ENCODE measurements around the gene CYSLTR2.

CYSLTR2 gene

DNA sequence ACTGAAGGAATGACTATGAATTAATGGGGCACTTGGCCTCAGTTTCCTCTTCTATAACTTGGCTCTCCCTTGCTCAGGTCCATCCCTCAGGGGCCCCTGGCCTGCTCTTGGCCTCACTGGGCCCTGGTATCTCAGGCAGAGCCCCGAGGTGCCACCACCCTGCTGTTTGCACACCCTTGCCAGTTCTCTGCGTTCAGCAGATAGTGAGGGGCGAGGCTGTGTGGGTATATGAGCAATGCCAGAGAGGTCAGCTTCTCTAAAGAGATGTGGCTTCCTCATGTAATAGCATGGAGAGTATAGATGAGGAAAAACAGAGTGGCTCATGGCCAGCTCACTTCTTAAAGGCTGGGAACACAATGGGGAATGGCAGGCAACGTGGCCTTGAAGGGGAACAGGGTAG lies 76.1 kb downstream of the CYSLTR2 start (continued):
- TF ChIP-seq, protein P1, sequence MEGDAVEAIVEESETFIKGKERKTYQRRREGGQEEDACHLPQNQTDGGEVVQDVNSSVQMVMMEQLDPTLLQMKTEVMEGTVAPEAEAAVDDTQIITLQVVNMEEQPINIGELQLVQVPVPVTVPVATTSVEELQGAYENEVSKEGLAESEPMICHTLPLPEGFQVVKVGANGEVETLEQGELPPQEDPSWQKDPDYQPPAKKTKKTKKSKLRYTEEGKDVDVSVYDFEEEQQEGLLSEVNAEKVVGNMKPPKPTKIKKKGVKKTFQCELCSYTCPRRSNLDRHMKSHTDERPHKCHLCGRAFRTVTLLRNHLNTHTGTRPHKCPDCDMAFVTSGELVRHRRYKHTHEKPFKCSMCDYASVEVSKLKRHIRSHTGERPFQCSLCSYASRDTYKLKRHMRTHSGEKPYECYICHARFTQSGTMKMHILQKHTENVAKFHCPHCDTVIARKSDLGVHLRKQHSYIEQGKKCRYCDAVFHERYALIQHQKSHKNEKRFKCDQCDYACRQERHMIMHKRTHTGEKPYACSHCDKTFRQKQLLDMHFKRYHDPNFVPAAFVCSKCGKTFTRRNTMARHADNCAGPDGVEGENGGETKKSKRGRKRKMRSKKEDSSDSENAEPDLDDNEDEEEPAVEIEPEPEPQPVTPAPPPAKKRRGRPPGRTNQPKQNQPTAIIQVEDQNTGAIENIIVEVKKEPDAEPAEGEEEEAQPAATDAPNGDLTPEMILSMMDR (tag by site-specific recombination; IDR thresholded peaks at IDR 0.05): no peak
- TF ChIP-seq OSR2 (tag by site-specific recombination; IDR thresholded peaks at IDR 0.05): no peak
- TF ChIP-seq, protein P2, sequence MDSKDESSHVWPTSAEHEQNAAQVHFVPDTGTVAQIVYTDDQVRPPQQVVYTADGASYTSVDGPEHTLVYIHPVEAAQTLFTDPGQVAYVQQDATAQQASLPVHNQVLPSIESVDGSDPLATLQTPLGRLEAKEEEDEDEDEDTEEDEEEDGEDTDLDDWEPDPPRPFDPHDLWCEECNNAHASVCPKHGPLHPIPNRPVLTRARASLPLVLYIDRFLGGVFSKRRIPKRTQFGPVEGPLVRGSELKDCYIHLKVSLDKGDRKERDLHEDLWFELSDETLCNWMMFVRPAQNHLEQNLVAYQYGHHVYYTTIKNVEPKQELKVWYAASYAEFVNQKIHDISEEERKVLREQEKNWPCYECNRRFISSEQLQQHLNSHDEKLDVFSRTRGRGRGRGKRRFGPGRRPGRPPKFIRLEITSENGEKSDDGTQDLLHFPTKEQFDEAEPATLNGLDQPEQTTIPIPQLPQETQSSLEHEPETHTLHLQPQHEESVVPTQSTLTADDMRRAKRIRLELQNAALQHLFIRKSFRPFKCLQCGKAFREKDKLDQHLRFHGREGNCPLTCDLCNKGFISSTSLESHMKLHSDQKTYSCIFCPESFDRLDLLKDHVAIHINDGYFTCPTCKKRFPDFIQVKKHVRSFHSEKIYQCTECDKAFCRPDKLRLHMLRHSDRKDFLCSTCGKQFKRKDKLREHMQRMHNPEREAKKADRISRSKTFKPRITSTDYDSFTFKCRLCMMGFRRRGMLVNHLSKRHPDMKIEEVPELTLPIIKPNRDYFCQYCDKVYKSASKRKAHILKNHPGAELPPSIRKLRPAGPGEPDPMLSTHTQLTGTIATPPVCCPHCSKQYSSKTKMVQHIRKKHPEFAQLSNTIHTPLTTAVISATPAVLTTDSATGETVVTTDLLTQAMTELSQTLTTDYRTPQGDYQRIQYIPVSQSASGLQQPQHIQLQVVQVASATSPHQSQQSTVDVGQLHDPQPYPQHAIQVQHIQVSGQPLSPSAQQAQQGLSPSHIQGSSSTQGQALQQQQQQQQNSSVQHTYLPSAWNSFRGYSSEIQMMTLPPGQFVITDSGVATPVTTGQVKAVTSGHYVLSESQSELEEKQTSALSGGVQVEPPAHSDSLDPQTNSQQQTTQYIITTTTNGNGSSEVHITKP (tag by site-specific recombination; IDR thresholded peaks at IDR 0.05): no peak
- TF ChIP-seq ZNF768 (tag by site-specific recombination; IDR thresholded peaks at IDR 0.05): no peak

DNA sequence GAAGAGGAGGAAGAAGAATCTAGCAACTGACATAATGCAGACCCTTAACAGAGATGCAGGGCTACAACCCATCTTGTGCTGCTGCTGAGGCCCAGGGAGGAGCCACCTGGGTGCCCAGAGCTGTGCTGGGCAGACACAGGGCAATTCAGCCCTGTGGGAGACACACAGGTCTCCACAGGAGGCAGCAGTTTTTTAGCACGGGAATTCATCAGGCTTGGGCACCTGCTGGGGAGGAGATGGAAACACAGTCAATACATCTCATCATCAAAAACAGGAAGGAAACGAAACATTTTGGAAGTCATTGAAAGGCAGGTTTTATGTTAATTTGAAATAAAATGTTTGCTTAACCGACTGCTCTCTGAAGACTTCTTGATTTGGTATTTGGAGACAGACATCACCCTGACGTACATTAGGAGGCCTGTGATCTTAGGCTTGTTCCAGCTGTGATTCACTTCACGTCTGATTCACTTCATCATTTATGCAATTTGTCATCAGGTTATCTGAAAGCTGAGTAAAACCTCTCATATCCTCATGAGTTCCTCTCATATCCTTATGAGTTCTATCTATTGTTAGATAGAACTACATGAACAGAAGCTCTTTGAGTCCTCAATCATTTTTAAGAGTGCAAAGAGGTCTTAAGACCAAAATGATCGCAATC lies 77.4 kb downstream of the CYSLTR2 start:
- H3K4me3 ChIP-seq (ENCODE audit: low read depth, low read length): no peak overlapping the region
- no peaks in the 10 kb centered on the region for H3K4me1 ChIP-seq (ENCODE audit: control insufficient read depth, insufficient read depth, low read length)
- no peaks in the 10 kb centered on the region for H3K36me3 ChIP-seq (ENCODE audit: control insufficient read depth in 2 of 2, insufficient read depth in 1 of 2, low read length in 2 of 2)
- no peak overlapping the region for H3K27ac ChIP-seq (ENCODE audit: extremely low read depth, low read depth, low read length)
- ChIA-PET POLR2A (no interaction called here), CTCF (interaction anchor here (0.6 to 2.1 kb wide), 19 partner anchors 9 to 554 kb away, joined by 3 to 13 read pairs (median 4); no protein-coding TSS in a partner anchor)
- no peaks in the 10 kb centered on the region for H3K9me3 ChIP-seq (ENCODE audit: control insufficient read depth, insufficient read depth, low read depth, low read length)
- no peak for TF ChIP-seq FEZF1 (tag by site-specific recombination; IDR thresholded peaks at IDR 0.05)
- TF ChIP-seq ZIC2 (tag by site-specific recombination; IDR thresholded peaks at IDR 0.05): peak; percentile 87
- no peak for TF ChIP-seq GLI4 (tag by site-specific recombination; IDR thresholded peaks at IDR 0.05)
- TF ChIP-seq MZF1 (tag by site-specific recombination; IDR thresholded peaks at IDR 0.05; ENCODE audit: borderline replicate concordance): no peak
- peak; percentile 21; the same call in 1 of the 2 replicates for TF ChIP-seq ZNF629 (tag by site-specific recombination; IDR thresholded peaks at IDR 0.05)
- TF ChIP-seq, protein P3, sequence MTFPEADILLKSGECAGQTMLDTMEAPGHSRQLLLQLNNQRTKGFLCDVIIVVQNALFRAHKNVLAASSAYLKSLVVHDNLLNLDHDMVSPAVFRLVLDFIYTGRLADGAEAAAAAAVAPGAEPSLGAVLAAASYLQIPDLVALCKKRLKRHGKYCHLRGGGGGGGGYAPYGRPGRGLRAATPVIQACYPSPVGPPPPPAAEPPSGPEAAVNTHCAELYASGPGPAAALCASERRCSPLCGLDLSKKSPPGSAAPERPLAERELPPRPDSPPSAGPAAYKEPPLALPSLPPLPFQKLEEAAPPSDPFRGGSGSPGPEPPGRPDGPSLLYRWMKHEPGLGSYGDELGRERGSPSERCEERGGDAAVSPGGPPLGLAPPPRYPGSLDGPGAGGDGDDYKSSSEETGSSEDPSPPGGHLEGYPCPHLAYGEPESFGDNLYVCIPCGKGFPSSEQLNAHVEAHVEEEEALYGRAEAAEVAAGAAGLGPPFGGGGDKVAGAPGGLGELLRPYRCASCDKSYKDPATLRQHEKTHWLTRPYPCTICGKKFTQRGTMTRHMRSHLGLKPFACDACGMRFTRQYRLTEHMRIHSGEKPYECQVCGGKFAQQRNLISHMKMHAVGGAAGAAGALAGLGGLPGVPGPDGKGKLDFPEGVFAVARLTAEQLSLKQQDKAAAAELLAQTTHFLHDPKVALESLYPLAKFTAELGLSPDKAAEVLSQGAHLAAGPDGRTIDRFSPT (tag by site-specific recombination; IDR thresholded peaks at IDR 0.05): peak; percentile 35; the same call in 1 of the 2 replicates
- TF ChIP-seq, protein P4, sequence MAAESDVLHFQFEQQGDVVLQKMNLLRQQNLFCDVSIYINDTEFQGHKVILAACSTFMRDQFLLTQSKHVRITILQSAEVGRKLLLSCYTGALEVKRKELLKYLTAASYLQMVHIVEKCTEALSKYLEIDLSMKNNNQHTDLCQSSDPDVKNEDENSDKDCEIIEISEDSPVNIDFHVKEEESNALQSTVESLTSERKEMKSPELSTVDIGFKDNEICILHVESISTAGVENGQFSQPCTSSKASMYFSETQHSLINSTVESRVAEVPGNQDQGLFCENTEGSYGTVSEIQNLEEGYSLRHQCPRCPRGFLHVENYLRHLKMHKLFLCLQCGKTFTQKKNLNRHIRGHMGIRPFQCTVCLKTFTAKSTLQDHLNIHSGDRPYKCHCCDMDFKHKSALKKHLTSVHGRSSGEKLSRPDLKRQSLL (tag by site-specific recombination; IDR thresholded peaks at IDR 0.05): no peak
- TF ChIP-seq, protein P5, sequence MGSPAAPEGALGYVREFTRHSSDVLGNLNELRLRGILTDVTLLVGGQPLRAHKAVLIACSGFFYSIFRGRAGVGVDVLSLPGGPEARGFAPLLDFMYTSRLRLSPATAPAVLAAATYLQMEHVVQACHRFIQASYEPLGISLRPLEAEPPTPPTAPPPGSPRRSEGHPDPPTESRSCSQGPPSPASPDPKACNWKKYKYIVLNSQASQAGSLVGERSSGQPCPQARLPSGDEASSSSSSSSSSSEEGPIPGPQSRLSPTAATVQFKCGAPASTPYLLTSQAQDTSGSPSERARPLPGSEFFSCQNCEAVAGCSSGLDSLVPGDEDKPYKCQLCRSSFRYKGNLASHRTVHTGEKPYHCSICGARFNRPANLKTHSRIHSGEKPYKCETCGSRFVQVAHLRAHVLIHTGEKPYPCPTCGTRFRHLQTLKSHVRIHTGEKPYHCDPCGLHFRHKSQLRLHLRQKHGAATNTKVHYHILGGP (tag by site-specific recombination; IDR thresholded peaks at IDR 0.05): no peak
- TF ChIP-seq ZNF747 (tag by site-specific recombination; IDR thresholded peaks at IDR 0.05): no peak
- no peak for TF ChIP-seq ZNF366 (tag by site-specific recombination; conservative IDR thresholded peaks at IDR 0.05)
- TF ChIP-seq, protein P6, sequence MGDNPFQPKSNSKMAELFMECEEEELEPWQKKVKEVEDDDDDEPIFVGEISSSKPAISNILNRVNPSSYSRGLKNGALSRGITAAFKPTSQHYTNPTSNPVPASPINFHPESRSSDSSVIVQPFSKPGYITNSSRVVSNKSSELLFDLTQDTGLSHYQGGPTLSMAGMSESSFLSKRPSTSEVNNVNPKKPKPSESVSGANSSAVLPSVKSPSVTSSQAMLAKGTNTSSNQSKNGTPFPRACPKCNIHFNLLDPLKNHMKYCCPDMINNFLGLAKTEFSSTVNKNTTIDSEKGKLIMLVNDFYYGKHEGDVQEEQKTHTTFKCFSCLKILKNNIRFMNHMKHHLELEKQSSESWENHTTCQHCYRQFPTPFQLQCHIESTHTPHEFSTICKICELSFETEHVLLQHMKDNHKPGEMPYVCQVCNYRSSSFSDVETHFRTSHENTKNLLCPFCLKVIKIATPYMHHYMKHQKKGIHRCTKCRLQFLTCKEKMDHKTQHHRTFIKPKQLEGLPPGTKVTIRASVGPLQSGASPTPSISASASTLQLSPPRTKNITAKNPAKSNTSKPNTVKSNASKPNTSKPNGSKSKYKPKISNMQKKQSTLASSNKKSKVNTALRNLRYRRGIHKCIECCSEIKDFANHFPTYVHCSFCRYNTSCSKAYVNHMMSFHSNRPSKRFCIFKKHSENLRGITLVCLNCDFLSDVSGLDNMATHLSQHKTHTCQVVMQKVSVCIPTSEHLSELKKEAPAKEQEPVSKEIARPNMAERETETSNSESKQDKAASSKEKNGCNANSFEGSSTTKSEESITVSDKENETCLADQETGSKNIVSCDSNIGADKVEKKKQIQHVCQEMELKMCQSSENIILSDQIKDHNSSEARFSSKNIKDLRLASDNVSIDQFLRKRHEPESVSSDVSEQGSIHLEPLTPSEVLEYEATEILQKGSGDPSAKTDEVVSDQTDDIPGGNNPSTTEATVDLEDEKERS (tag by site-specific recombination; IDR thresholded peaks at IDR 0.05): no peak
- peak; percentile 43; the same call in 1 of the 2 replicates for TF ChIP-seq ZBTB8A (tag by site-specific recombination; IDR thresholded peaks at IDR 0.05)
- TF ChIP-seq, protein P7, sequence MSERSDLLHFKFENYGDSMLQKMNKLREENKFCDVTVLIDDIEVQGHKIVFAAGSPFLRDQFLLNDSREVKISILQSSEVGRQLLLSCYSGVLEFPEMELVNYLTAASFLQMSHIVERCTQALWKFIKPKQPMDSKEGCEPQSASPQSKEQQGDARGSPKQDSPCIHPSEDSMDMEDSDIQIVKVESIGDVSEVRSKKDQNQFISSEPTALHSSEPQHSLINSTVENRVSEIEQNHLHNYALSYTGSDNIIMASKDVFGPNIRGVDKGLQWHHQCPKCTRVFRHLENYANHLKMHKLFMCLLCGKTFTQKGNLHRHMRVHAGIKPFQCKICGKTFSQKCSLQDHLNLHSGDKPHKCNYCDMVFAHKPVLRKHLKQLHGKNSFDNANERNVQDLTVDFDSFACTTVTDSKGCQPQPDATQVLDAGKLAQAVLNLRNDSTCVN (tag by site-specific recombination; optimal IDR thresholded peaks at IDR 0.05): no peak
- 0 out of 2 replicates have a peak, but pooled peaks have one; percentile 27 for TF ChIP-seq GLI2 (tag by site-specific recombination; IDR thresholded peaks at IDR 0.05; ENCODE audit: borderline replicate concordance, low read depth)
- TF ChIP-seq ZNF169 (tag by site-specific recombination; IDR thresholded peaks at IDR 0.05): no peak
- no peak for TF ChIP-seq ZNF76 (tag by site-specific recombination; IDR thresholded peaks at IDR 0.05; ENCODE audit: borderline replicate concordance, low read depth)
- no peak for TF ChIP-seq ZNF324 (tag by site-specific recombination; IDR thresholded peaks at IDR 0.05)

Data from HEK293 (cell line).